Measurements from ENCODE around the gene ZNF865.

GRCh38 chr19:55616395-55616875 lies 11.0 kb downstream of the ZNF865 start:
- TF ChIP-seq CTCF (IDR thresholded peaks at IDR 0.05) = no peak
- no peak for TF ChIP-seq AFF4 (CRISPR knock-in tag; IDR thresholded peaks at IDR 0.05; ENCODE audit: borderline replicate concordance)
- no peak for TF ChIP-seq ZNF121 (CRISPR knock-in tag; IDR thresholded peaks at IDR 0.05)
- no peak for TF ChIP-seq ETV6 (CRISPR knock-in tag; IDR thresholded peaks at IDR 0.05)
- no peak for TF ChIP-seq SMAD3 (CRISPR knock-in tag; IDR thresholded peaks at IDR 0.05; ENCODE audit: borderline replicate concordance)
- no peak for TF ChIP-seq E2F4 (CRISPR knock-in tag; IDR thresholded peaks at IDR 0.05; ENCODE audit: borderline replicate concordance, low read depth)
- no peak for TF ChIP-seq USF2 (CRISPR knock-in tag; IDR thresholded peaks at IDR 0.05)
- no peak for TF ChIP-seq ATF6 (CRISPR knock-in tag; IDR thresholded peaks at IDR 0.05)
- no peak for TF ChIP-seq ZBTB21 (CRISPR knock-in tag; IDR thresholded peaks at IDR 0.05; ENCODE audit: borderline replicate concordance)
- no peak for TF ChIP-seq E2F5 (CRISPR knock-in tag; IDR thresholded peaks at IDR 0.05)
- no peak for TF ChIP-seq NR2C2 (CRISPR knock-in tag; IDR thresholded peaks at IDR 0.05)
- no peak for TF ChIP-seq ZNF138 (CRISPR knock-in tag; conservative IDR thresholded peaks at IDR 0.05)
- TF ChIP-seq NR1H2 (CRISPR knock-in tag; IDR thresholded peaks at IDR 0.05) = no peak
